HepG2 (cell line): ENCODE results near the gene TEC. TPM values are rescaled to one million over a fixed set of nuclear protein-coding genes. Genes with fewer than 3 reads are reported as not detected.

Experiments
- ATAC-seq: fragments of 200-7000 bp; cut with Tn5 transposase; 3 replicates; pipeline ENCODE4 v1.9.1; 2020; ENCODE audit warnings: mild to moderate bottlenecking, moderate library complexity
- BruUV-seq: library from RNA; stranded (reverse); fragments of 400-500 nt; replicated peaks from 2 replicates; lab custom pipeline; 2021; lab: Mats Ljungman, UMichigan
- CTCF ChIA-PET: fragments of 300-600 bp; formaldehyde crosslinking; extraction: SDS; loops from one replicate; lab custom pipeline; 2021; ENCODE audit warnings: low total read pairs, inconsistent platforms, low intra/inter-chr PET ratio; lab: Yijun Ruan, JAX
- POLR2A ChIA-PET: fragments of 350-600 bp; sonication (Branson Sonifier 250); formaldehyde crosslinking; loops from one replicate; lab custom pipeline; 2020; ENCODE audit warnings: antibody characterized with exemption, inconsistent platforms; lab: Yijun Ruan, JAX
- DNase-seq: peaks from one replicate; pipeline ENCODE4 v3.0.0-alpha.2; 2015; ENCODE audit warnings: low spot score
- FAIRE-seq: peaks from 3 replicates; lab custom pipeline; 2011; peaks lifted over from hg19 to GRCh38; lab: Jason Lieb, UNC
- H2AFZ ChIP-seq: one replicate; pipeline ENCODE4 v1.6.1; 2011; ENCODE audit warnings: low read length, inconsistent platforms
- H3K27ac ChIP-seq: fragments of 300-600 bp; 3 replicates; pipeline ENCODE4 v1.8.0; 2011; ENCODE audit warnings: mixed run types, mild to moderate bottlenecking, mixed read lengths, low read length, inconsistent platforms; ENCODE audit not compliant: insufficient read depth; ENCODE audit errors: extremely low read length
- H3K27me3 ChIP-seq, 2 experiments: fragments of 200-600 bp in 1 of 2; 2 replicates in 1 of 2; 3 replicates in 1 of 2; pipeline versions ENCODE4 v1.6.0 to v1.8.0; 2011; ENCODE audit warnings: low read length in 2 of 2, mild to moderate bottlenecking in 2 of 2, moderate library complexity in 2 of 2, inconsistent platforms in 1 of 2; ENCODE audit not compliant: insufficient read depth in 2 of 2, control insufficient read depth in 1 of 2
- H3K36me3 ChIP-seq, 2 experiments: fragments of 200-600 bp in 1 of 2; replicated peaks in 1 of 2; 2 replicates in 1 of 2; 3 replicates in 1 of 2; pipeline versions ENCODE4 v1.5.1 to v1.8.0; 2011; ENCODE audit warnings: low read length in 2 of 2, inconsistent platforms in 1 of 2; ENCODE audit not compliant: insufficient read depth in 2 of 2, control insufficient read depth in 1 of 2
- H3K4me1 ChIP-seq: 2 replicates; pipeline ENCODE4 v1.5.1; 2012; ENCODE audit warnings: low read length, inconsistent platforms; ENCODE audit not compliant: insufficient read depth
- H3K4me2 ChIP-seq: 2 replicates; pipeline ENCODE4 v1.6.0; 2011; ENCODE audit warnings: low read depth, low read length, inconsistent platforms
- H3K4me3 ChIP-seq, 3 experiments: fragments of 200-600 bp in 1 of 3; sonication (generic), shearing (Covaris generic) in 1 of 3; replicated peaks in 1 of 3; 2 replicates each; pipeline ENCODE4 v1.5.1; 2011 to 2016; ENCODE audit warnings: low read length in 3 of 3, inconsistent platforms in 2 of 3, low read depth in 2 of 3, mild to moderate bottlenecking in 2 of 3, control low read depth in 1 of 3, mixed read lengths in 1 of 3; ENCODE audit not compliant: insufficient read depth in 1 of 3
- H3K79me2 ChIP-seq: one replicate; pipeline ENCODE4 v1.6.1; 2011; ENCODE audit warnings: low read length, inconsistent platforms; ENCODE audit not compliant: insufficient read depth
- H3K9ac ChIP-seq: 2 replicates; pipeline ENCODE4 v1.6.0; 2011; ENCODE audit warnings: mild to moderate bottlenecking, low read depth, low read length, inconsistent platforms; ENCODE audit not compliant: insufficient read depth
- H3K9me3 ChIP-seq: 2 replicates; pipeline ENCODE4 v1.5.1; 2012; ENCODE audit warnings: mild to moderate bottlenecking, low read length
- H4K20me1 ChIP-seq: 2 replicates; pipeline ENCODE4 v1.6.0; 2011; ENCODE audit warnings: inconsistent platforms, mild to moderate bottlenecking, low read length, moderate library complexity; ENCODE audit not compliant: insufficient read depth
- RXRA ChIP-seq: sonication (generic); formaldehyde crosslinking; IDR thresholded peaks from 2 replicates; pipeline ENCODE4 v1.5.1; 2020; ENCODE audit warnings: missing genetic modification reagents
- SOX5 ChIP-seq: IDR thresholded peaks from 2 replicates; pipeline ENCODE4 v1.6.1; 2016; ENCODE audit warnings: borderline replicate concordance
- ZNF550 ChIP-seq: sonication (generic); formaldehyde crosslinking; IDR thresholded peaks from 2 replicates; pipeline ENCODE4 v1.4.0; 2020; ENCODE audit warnings: mild to moderate bottlenecking, missing genetic modification reagents, borderline replicate concordance
- ZNF589 ChIP-seq: sonication (generic); formaldehyde crosslinking; conservative IDR thresholded peaks from 2 replicates; pipeline ENCODE4 v1.8.0; 2022; ENCODE audit warnings: mild to moderate bottlenecking, moderate library complexity, missing genetic modification reagents
- ZNF619 ChIP-seq: sonication (generic); formaldehyde crosslinking; IDR thresholded peaks from 2 replicates; pipeline ENCODE4 v1.4.0; 2020; ENCODE audit warnings: mild to moderate bottlenecking, missing genetic modification reagents
- ZNF780A ChIP-seq: sonication (generic); formaldehyde crosslinking; IDR thresholded peaks from 2 replicates; pipeline ENCODE4 v1.8.0; 2022; ENCODE audit warnings: mild to moderate bottlenecking, missing genetic modification reagents, moderate library complexity
- WGBS: methylation state at CpG from one replicate; pipeline ENCODE4 v1.1.6; 2017; ENCODE audit warnings: low lambda C conversion rate; 5-methylcytosine and 5-hydroxymethylcytosine counted together
- in situ Hi-C: cut with HindIII; loops from 2 replicates; pipeline ENCODE4 v1.10.0; 2017; ENCODE audit warnings: low pct_unique_long_range_greater_than_20kb; ENCODE audit not compliant: extremely low pct_ligation_motif_present
- intact Hi-C: fragments of 100-400 bp; cut with micrococcal nuclease; formaldehyde crosslinking; loops from one replicate; pipeline ENCODE4 v1.10.0; 2022; ENCODE audit not compliant: unreplicated experiment
- polyA plus RNA-seq, 8 experiments: library from polyadenylated mRNA; depleted of rRNA in 3 of 8; stranded (reverse) in 7 of 8; unstranded in 1 of 8; fragments of >200 nt; fragmentation: Illumina TruSeq in 4 of 8; extraction: Trizol in 4 of 8; gene quantifications; 2 replicates each; pipeline versions ENCODE4 v1.2.1 to v1.2.3, GENCODE V29; 2011 to 2016; ENCODE audit warnings: low read depth in 4 of 8, missing spikeins in 1 of 8, mixed read lengths in 1 of 8; ENCODE audit not compliant: insufficient read depth in 1 of 8
- total RNA-seq, 5 experiments: library from RNA; depleted of rRNA; stranded (reverse); fragments of >200 nt; fragmentation: Illumina TruSeq; extraction: Trizol; gene quantifications; 2 replicates each; pipeline ENCODE4 v1.2.3, GENCODE V29; 2016; ENCODE audit warnings: low read depth in 1 of 5
- TF ChIP-seq, protein P1 (sequence below): sonication (generic); formaldehyde crosslinking; IDR thresholded peaks from 2 replicates; pipeline ENCODE4 v1.4.0; 2020; ENCODE audit warnings: missing genetic modification reagents, mild to moderate bottlenecking, borderline replicate concordance
- TF ChIP-seq, protein P2 (sequence below): sonication (generic); formaldehyde crosslinking; conservative IDR thresholded peaks from 2 replicates; pipeline ENCODE4 v1.4.0; 2020; ENCODE audit warnings: missing genetic modification reagents
- TF ChIP-seq, protein P3 (sequence below): sonication (generic); formaldehyde crosslinking; IDR thresholded peaks from 2 replicates; pipeline ENCODE4 v1.4.0; 2020; ENCODE audit warnings: mild to moderate bottlenecking, missing genetic modification reagents

Gene TEC
- total and polyA plus RNA-seq, 2 of the 13 experiments (the other 11 are each of a cell fraction or from before 2014, with no cell fraction given) = 0.05 to 0.20 TPM

DNA sequence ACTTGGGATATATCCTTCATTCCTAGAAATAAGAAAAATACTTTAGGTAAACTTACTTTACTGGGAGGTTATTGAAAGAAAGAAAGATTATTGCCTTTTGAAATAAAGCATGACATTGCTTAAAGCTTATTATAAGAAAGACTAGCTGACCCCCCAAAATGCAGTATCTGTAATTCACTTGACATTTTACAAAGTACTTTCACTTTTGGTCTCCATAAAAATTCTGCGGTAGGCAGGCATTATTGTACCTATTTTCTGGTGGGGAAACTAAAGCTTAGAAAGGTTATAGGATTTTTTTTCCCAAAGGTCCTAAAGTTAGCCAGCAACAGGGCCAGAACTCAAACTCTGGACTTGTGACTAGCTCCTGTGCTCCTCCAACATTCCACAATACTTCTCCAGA lies 105.9 kb downstream of the TEC start:
- Histone ChIP-seq H3K9me3 (no peaks in the 10 kb centered on the region), H3K79me2 (no peaks in the 10 kb centered on the region), H3K4me3 (no peak overlapping the region), H3K4me1 (no peaks in the 10 kb centered on the region), H2AFZ (no peak overlapping the region), H3K27me3 (no peaks in the 10 kb centered on the region), H3K9ac (no peak overlapping the region), H4K20me1 (no peaks in the 10 kb centered on the region), H3K27ac (no peak overlapping the region), H3K36me3 (no peaks in the 10 kb centered on the region), H3K4me2 (no peak overlapping the region)
- DNase-seq (no peak), ATAC-seq (no peak), FAIRE-seq (no peak)
- TF ChIP-seq SOX5 (CRISPR knock-in tag) (no peak), ZNF589 (CRISPR knock-in tag) (no peak), RXRA (CRISPR knock-in tag) (no peak), ZNF619 (CRISPR knock-in tag) (no peak), ZNF550 (CRISPR knock-in tag) (no peak), ZNF780A (CRISPR knock-in tag) (no peak)
- TF ChIP-seq, protein P1, sequence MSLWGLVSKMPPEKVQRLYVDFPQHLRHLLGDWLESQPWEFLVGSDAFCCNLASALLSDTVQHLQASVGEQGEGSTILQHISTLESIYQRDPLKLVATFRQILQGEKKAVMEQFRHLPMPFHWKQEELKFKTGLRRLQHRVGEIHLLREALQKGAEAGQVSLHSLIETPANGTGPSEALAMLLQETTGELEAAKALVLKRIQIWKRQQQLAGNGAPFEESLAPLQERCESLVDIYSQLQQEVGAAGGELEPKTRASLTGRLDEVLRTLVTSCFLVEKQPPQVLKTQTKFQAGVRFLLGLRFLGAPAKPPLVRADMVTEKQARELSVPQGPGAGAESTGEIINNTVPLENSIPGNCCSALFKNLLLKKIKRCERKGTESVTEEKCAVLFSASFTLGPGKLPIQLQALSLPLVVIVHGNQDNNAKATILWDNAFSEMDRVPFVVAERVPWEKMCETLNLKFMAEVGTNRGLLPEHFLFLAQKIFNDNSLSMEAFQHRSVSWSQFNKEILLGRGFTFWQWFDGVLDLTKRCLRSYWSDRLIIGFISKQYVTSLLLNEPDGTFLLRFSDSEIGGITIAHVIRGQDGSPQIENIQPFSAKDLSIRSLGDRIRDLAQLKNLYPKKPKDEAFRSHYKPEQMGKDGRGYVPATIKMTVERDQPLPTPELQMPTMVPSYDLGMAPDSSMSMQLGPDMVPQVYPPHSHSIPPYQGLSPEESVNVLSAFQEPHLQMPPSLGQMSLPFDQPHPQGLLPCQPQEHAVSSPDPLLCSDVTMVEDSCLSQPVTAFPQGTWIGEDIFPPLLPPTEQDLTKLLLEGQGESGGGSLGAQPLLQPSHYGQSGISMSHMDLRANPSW = no peak
- TF ChIP-seq, protein P2, sequence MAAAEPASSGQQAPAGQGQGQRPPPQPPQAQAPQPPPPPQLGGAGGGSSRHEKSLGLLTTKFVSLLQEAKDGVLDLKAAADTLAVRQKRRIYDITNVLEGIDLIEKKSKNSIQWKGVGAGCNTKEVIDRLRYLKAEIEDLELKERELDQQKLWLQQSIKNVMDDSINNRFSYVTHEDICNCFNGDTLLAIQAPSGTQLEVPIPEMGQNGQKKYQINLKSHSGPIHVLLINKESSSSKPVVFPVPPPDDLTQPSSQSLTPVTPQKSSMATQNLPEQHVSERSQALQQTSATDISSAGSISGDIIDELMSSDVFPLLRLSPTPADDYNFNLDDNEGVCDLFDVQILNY = no peak
- TF ChIP-seq, protein P3, sequence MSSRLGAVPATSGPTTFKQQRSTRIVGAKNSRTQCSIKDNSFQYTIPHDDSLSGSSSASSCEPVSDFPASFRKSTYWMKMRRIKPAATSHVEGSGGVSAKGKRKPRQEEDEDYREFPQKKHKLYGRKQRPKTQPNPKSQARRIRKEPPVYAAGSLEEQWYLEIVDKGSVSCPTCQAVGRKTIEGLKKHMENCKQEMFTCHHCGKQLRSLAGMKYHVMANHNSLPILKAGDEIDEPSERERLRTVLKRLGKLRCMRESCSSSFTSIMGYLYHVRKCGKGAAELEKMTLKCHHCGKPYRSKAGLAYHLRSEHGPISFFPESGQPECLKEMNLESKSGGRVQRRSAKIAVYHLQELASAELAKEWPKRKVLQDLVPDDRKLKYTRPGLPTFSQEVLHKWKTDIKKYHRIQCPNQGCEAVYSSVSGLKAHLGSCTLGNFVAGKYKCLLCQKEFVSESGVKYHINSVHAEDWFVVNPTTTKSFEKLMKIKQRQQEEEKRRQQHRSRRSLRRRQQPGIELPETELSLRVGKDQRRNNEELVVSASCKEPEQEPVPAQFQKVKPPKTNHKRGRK (CRISPR knock-in tag) = no peak
- CTCF ChIA-PET = no interaction called here
- intact Hi-C loops (no loop called here), in situ Hi-C loops (no loop called here)
- BruUV-seq = no TSS peak
- POLR2A ChIA-PET = no interaction called here
- 87% methylated on average over 1 of the region's 1 CpG for WGBS
